GM19099 (cell line): Measurements from ENCODE around the gene ALK.

Experiments used
- POLR2A ChIP-seq: IDR thresholded peaks from 3 replicates; pipeline ENCODE4 v1.6.1; 2011; ENCODE audit warnings: low read depth; ENCODE audit not compliant: insufficient read length; ENCODE audit errors: extremely low read depth

ALK gene

GRCh38 chr2:29182334-29182733 is 739.1 kb downstream of the ALK start:
- no peak for TF ChIP-seq POLR2A

- TF ChIP-seq POLR2A = no peak
Measured at GRCh38 chr2:29175338-29175737, 746.0 kb downstream of the ALK start.

DNA sequence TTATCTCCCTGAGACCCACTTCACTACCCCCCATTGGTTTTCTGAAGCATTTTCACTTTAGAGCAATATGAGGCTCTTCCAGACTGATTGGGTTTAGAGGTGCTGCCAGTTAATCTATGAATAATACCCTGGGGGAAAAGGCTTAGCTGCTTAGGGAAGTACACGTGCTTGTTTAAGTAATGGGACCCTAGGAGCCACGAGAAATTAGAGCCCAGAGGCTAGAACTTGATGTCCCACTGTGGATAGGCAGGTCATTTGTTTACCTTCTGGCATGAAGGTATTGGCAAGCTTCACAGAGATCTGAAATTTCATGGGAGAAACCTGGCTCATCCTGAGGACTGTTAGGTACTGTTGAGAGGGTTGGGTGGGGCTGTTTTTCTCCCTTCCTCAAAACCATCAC is 746.4 kb downstream of the ALK start:
- no peak for TF ChIP-seq POLR2A

DNA sequence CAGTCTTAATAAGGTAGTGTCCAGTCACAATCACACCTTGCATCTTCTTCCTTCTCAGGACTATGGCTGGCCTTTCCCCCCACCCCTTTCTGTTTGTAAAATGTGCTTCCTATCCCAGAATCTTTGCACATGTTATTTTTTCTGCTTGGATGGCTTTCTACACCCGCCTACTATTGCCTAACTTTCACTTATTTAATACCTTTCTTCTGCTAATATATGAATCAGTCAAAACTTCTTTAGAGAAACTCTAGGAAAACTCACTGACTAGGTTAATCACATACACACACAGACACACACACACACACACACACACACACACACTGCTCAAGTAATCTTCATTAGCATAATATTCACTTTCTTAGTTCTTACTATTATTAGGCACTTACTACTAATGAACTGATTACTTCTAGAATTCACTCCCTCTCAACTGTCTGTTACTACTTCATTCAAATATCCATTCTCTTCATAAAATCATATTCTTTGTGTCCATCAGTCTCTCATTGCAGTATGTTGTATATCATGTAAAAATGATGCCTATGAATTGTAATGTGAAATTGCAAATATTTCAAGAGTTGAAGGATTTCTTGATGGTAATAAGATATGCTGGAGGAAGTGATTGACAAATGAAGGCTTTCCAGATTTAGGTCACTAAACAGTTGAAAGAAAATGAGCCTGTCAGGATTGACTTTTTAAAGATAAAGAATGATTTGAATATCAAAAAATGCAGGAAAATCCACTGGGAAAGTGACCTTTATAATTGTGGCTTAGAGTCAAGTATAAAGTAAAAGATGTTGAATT is 754.9 kb downstream of the ALK start:
- TF ChIP-seq POLR2A = no peak

GRCh38 chr2:29165362-29166241 is 755.8 kb downstream of the ALK start:
- TF ChIP-seq POLR2A = no peak

DNA sequence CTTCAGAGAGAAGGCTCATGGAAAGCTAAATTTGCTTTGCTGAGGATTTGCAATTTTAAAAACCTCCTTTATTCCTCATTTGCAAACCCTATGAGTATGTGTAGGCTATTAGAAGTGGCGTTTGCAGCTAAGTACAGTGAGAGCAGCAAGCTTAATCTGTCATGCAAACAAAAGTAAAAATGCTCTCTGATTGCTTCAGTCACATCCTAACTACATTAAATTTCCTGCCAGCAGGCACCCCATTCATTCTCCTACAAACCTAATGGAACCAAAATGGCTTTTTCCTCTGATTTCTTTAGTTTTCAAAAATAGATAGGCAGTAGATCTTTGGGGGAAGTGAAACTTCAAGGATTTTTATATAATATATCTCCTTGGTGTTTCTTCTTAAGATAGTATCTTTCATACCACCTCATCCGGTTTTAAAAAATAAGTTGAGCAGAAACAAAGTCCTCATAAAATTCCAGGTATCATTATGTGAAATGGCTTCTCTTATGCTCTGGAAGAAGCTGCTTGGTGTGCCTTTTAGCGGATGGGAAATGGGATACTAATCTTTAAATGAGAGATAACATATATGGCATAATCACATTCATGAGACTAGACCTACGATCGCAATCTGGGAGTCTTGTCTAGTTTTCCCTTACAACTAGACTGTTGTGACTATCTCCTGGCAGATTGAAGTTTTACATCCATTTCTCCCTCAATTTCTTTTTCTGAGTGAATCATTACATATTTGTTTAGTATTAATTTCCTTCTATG is 757.1 kb downstream of the ALK start:
- TF ChIP-seq POLR2A = no peak

DNA sequence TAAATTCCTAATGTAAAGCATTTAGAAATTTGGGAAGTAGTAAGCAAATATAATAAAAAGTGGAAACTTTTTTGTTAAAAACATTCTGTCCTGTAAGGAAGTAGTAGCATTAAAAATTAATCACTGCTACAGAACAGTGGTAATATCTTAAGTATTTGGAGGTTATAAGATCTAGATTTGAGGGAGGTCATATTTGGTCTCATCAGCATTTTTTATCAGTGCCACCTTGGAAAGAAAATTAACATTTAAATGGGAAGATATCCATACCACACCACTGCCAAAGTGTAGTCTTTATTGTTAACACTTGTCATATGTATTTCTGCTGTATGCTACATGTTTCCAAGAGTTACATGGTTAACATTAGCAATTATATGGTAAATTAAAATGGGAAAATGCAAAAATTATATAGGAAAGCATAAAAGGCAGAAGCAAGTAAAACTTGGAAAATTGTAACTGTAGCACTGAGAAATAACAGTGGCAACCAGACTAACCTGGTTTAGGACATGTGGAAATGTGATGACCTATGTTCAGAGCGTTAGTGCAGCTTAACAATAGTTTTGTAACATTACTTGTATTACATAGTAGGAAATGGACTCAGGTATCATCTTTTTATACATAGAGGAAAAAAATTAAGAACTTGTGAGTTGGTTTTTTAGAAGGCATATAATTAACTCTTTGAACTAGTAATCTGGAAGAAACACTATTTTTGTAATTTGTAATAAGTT is 759.0 kb downstream of the ALK start:
- no peak for TF ChIP-seq POLR2A

DNA sequence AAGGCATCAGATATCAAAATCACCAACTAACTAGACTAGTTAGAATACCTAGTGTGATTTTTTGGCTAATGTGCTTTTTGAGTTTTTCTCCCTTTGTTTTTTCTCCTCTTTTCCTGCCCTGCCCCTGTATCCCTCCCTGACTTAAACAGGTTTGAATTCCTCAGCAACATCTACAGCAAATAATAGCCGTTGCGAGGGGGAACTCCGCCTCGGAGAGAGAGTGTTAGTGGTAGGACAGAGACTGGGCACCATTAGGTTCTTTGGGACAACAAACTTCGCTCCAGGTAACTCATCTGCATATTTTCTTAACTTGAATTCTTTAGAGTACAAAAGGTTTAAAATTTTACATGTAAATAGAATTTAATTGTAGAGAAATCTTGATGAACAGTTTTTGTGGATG is 761.2 kb downstream of the ALK start:
- no peak for TF ChIP-seq POLR2A

DNA sequence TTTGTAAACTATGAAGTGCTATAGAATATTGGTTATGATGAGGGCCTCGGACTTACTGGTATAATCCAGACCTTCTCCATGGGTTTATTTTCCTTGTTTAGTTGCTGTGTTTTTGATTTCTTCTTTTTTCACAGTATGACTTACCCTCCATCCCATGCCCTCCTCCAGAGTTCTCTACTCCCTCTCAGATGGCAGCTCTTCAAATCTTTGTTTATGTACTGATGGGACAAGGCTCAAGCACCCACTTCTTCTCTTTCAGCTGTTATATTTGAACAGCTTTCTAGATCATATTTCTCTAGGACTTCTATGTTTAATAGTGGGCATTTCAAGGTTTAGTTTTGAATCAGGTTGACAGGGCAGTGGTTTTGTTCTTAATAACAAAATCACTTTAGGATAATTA is 762.3 kb downstream of the ALK start:
- no peak for TF ChIP-seq POLR2A

DNA sequence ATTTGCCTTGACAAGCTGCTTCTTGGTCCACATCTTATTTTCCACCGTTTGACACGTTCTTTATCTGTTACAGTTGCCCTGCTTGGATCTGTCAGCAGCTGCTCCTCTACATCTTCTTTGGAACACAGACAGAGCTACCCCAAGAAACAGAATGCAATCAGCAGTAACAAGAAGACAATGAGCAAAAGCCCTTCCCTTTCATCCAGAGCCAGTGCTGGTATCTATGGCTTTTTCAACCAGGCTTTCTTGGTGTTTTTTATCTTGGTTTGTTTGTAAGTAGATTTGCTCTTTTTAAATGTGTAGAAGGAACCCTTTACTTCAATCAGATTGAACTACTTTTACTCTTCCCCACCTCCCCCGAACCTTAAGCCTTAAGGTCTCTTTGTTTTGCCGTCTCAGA is 764.3 kb downstream of the ALK start:
- TF ChIP-seq POLR2A = no peak

DNA sequence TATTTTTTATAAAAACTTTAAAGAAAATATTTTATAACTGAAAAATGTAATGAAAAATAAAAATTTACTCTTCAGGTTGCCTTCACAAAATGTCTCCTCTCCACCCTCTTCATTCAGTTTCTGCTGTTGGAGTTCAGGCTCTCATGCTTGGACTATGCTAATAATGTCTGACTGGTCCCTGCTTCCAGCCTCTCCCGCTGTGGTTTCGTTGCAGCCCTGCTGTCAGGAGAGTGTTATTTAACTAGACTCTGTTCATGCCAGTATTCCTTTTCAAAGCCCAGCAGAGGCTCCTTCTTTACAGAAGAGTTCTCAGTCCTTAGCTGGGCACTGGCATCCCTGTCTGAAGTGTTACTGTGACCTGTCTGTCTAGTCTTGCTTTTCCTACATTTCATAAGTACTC is 765.8 kb downstream of the ALK start:
- no peak for TF ChIP-seq POLR2A

GRCh38 chr2:29154610-29155009 is 766.8 kb downstream of the ALK start:
- no peak for TF ChIP-seq POLR2A

DNA sequence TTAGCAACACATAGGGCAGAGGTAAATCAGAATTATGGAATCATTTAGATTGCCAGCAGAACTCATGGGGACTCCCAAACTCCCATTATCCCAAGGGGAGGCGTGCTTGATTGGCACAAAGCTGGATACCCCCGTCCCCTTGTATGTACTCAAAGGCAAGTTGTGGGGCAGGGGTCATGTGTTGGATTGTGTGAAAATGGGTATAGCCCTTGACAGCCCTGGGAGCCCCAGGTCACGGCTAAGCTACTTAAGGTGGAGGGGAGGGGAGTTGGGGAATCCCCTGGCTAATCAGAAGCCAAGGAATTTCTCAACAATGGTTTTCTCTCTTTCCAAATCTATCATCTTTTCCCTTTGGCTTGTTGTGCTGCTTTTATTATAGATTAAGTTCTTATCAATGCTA is 773.4 kb downstream of the ALK start:
- no peak for TF ChIP-seq POLR2A

- no peak for TF ChIP-seq POLR2A
Measured at GRCh38 chr2:29146197-29146596, 775.2 kb downstream of the ALK start.

DNA sequence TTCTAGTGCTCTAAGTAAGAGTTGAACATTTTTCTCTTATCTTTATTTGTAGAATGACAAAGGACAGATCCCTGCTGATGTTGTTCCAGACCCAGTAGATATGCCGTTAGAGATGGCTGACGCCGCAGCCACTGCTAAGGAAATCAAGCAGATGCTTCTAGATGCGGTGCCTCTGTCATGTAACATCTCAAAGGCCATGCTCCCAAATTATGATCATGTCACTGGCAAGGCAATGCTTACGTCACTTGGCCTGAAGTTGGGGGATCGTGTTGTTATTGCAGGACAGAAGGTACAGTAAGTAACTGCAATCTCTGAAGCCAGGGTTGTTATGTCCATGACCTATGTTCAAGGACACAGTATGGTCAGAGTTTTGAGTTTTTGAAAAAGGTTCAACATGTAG is 777.7 kb downstream of the ALK start:
- no peak for TF ChIP-seq POLR2A
